Fibroblast of gingiva (primary cell): Measurements from ENCODE around the gene SYTL2.

Source experiments
- DNase-seq: peaks from one replicate; pipeline ENCODE4 v3.0.0-alpha.2; 2011; ENCODE audit warnings: low read depth

The SYTL2 gene

GRCh38 chr11:85647604-85648299 lies 163.2 kb downstream of the SYTL2 start, which contains the start of gene TMEM126A:
Gene TMEM126A, plus strand, starts transcription at chr11:85647967. Its CDS starts 2,289 bp downstream, at chr11:85650256.
- peak; percentile 80 for DNase-seq

- no peak for DNase-seq
These were observed 163.9 kb downstream of the SYTL2 start for GRCh38 chr11:85647078-85647477.
